Measurements from ENCODE around the gene PCAT7.
A peak's percentile ranks its signal among the peaks of the same experiment; 100 is the strongest.
"Not testable (repeated sequence)": the region's sequence is repeated elsewhere in the genome, so short reads cannot be mapped to it uniquely, and the experiment has no call there.

PCAT7 gene

GRCh38 chr9:94554439-94555331, at the start of gene PCAT7:
PCAT7 (plus strand) TSS chr9:94555083.
- Mint-ChIP-seq H3K4me1 (no peaks in the 10 kb centered on the region), H3K27ac (no peak within 1 kb of the TSS), H3K36me3 (no peaks in the 10 kb centered on the region), H3K9me3 (no peaks in the 10 kb centered on the region), H3K4me3 (no peak within 1 kb of the TSS), H3K27me3 (peaks cover 11% of the 10 kb centered on the region)
- ATAC-seq: peak; percentile 84

- not testable (repeated sequence) for H3K4me3 Mint-ChIP-seq, H3K27ac Mint-ChIP-seq, ATAC-seq, H3K4me1 Mint-ChIP-seq, H3K36me3 Mint-ChIP-seq, H3K9me3 Mint-ChIP-seq
- H3K27me3 Mint-ChIP-seq: peaks cover 64% of the 10 kb centered on the region
Observed at GRCh38 chr9:94506370-94506769, 48.5 kb upstream of the PCAT7 start.

- H3K9me3 Mint-ChIP-seq: no peaks in the 10 kb centered on the region
- H3K4me1 Mint-ChIP-seq: peaks cover 8% of the 10 kb centered on the region
- no peak overlapping the region for H3K4me3 Mint-ChIP-seq
- no peak overlapping the region for H3K27ac Mint-ChIP-seq
- peaks cover 64% of the 10 kb centered on the region for H3K27me3 Mint-ChIP-seq
- no peaks in the 10 kb centered on the region for H3K36me3 Mint-ChIP-seq
- ATAC-seq: no peak
Observed at GRCh38 chr9:94507531-94508258, 47.2 kb upstream of the PCAT7 start.

- H3K36me3 Mint-ChIP-seq: no peaks in the 10 kb centered on the region
- no peak overlapping the region for H3K27ac Mint-ChIP-seq
- peaks cover 31% of the 10 kb centered on the region for H3K27me3 Mint-ChIP-seq
- H3K4me1 Mint-ChIP-seq: peaks cover 8% of the 10 kb centered on the region
- H3K9me3 Mint-ChIP-seq: no peaks in the 10 kb centered on the region
- ATAC-seq: peak; percentile 41
- H3K4me3 Mint-ChIP-seq: no peak overlapping the region
Observed at GRCh38 chr9:94511134-94511954, 43.5 kb upstream of the PCAT7 start.

DNA sequence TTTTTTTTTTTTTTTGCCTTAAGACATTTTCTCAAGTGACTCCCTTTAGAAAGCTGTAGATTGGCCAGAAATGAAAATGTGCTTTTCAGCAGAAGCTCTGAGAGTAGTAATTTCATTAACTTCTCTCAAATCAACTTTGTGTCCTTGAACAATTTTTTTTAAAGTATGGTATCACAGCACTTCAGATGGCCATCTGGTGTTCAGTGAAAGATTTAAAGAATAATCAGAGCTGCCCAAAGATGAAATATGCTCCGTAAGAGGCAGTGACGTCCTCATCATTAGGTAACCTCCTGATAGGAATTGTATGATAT, 43.0 kb upstream of the PCAT7 start:
- H3K4me1 Mint-ChIP-seq: peaks cover 8% of the 10 kb centered on the region
- no peak overlapping the region for H3K27ac Mint-ChIP-seq
- no peaks in the 10 kb centered on the region for H3K36me3 Mint-ChIP-seq
- no peaks in the 10 kb centered on the region for H3K9me3 Mint-ChIP-seq
- no peak overlapping the region for H3K4me3 Mint-ChIP-seq
- peaks cover 28% of the 10 kb centered on the region for H3K27me3 Mint-ChIP-seq
- ATAC-seq: no peak

- Mint-ChIP-seq H3K4me3 (no peak overlapping the region), H3K36me3 (no peaks in the 10 kb centered on the region), H3K27ac (no peak overlapping the region), H3K27me3 (peaks cover 8% of the 10 kb centered on the region), H3K9me3 (no peaks in the 10 kb centered on the region), H3K4me1 (no peaks in the 10 kb centered on the region)
- no peak for ATAC-seq
Observed at GRCh38 chr9:94514722-94515121, 40.2 kb upstream of the PCAT7 start.

DNA sequence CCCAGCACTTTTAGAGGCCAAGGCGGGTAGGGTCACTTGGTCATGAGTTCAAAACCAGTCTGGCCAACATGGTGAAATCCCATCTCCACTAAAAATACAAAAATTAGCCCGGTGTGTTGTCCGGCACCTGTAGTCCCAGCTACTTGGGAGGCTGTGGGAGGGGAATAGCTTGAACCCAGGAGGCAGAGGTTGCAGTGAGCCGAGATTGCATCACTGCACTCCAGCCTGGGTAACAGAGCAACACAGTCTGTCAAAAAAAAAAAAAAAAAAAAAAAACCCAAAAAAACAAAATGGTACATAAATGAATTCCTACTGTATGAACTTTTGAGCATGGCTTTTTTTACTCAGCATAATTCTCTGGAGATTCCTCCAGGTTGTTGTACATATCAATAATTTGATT, 37.6 kb upstream of the PCAT7 start:
- no peak overlapping the region for H3K4me3 Mint-ChIP-seq

GRCh38 chr9:94525396-94526035, 29.4 kb upstream of the PCAT7 start:
- ATAC-seq: no peak
- Mint-ChIP-seq H3K27ac (no peak overlapping the region), H3K4me3 (no peak overlapping the region), H3K9me3 (no peaks in the 10 kb centered on the region), H3K4me1 (no peaks in the 10 kb centered on the region), H3K36me3 (no peaks in the 10 kb centered on the region), H3K27me3 (peaks cover 18% of the 10 kb centered on the region)

More for the DNA sequence above, 37.6 kb upstream of the PCAT7 start:
- Mint-ChIP-seq H3K36me3 (no peaks in the 10 kb centered on the region), H3K27me3 (no peaks in the 10 kb centered on the region), H3K4me1 (no peaks in the 10 kb centered on the region), H3K27ac (no peak overlapping the region), H3K9me3 (no peaks in the 10 kb centered on the region)
- ATAC-seq: no peak

GRCh38 chr9:94526271-94526670, 28.6 kb upstream of the PCAT7 start:
- H3K4me1 Mint-ChIP-seq: no peaks in the 10 kb centered on the region
- H3K36me3 Mint-ChIP-seq: no peaks in the 10 kb centered on the region
- no peak overlapping the region for H3K27ac Mint-ChIP-seq
- H3K4me3 Mint-ChIP-seq: no peak overlapping the region
- no peak for ATAC-seq
- no peaks in the 10 kb centered on the region for H3K9me3 Mint-ChIP-seq
- H3K27me3 Mint-ChIP-seq: peaks cover 18% of the 10 kb centered on the region

GRCh38 chr9:94526951-94527350, 27.9 kb upstream of the PCAT7 start:
- H3K9me3 Mint-ChIP-seq: no peaks in the 10 kb centered on the region
- H3K27ac Mint-ChIP-seq: no peak overlapping the region
- ATAC-seq: no peak
- H3K4me1 Mint-ChIP-seq: no peaks in the 10 kb centered on the region
- H3K27me3 Mint-ChIP-seq: peaks cover 18% of the 10 kb centered on the region
- no peak overlapping the region for H3K4me3 Mint-ChIP-seq
- no peaks in the 10 kb centered on the region for H3K36me3 Mint-ChIP-seq

DNA sequence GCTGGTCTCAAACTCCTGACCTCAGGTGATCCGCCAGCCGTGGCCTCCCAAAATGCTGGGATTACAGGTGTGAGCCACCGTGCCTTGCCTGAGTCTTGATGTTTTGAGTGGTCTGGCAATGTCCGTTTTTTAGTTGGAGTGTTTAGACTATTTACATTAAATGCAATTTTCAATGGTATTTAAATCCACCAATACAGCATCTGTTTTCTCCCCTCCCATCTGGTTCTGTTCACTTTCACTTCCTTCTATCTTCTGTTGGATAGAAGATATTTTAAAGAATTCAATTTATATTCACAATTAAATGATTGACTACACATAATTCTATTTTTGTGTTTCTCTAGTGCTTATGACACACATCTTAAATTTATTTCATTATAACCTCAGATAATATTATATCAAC, 26.0 kb upstream of the PCAT7 start:
- no peak overlapping the region for H3K4me3 Mint-ChIP-seq

GRCh38 chr9:94533155-94533554, 21.7 kb upstream of the PCAT7 start:
- ATAC-seq: no peak
- H3K36me3 Mint-ChIP-seq: no peaks in the 10 kb centered on the region

More for the DNA sequence above, 26.0 kb upstream of the PCAT7 start:
- no peaks in the 10 kb centered on the region for H3K9me3 Mint-ChIP-seq
- no peaks in the 10 kb centered on the region for H3K4me1 Mint-ChIP-seq
- no peaks in the 10 kb centered on the region for H3K36me3 Mint-ChIP-seq
- no peak overlapping the region for H3K27ac Mint-ChIP-seq
- H3K27me3 Mint-ChIP-seq: peaks cover 18% of the 10 kb centered on the region
- ATAC-seq: no peak

DNA sequence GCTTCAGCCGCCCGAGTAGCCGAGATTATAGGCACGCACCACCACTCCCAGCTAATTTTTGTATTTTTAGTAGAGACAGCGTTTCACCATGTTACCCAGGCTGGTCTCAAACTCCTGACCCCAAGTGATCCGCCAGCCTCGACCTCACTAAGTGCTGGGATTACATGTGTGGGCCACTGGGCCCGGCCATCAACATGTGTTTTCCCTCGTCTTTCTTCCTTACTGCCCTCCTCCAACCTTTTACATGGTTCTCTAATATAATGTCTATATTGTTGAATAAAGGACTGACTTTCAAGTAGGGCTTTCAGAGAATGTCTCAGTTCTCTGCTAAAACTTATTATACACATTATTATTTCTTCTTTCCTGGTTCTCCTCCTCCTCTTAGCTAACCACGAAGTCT, 21.3 kb upstream of the PCAT7 start:
- H3K36me3 Mint-ChIP-seq: no peaks in the 10 kb centered on the region
- H3K4me1 Mint-ChIP-seq: no peaks in the 10 kb centered on the region
- H3K27me3 Mint-ChIP-seq: no peaks in the 10 kb centered on the region
- ATAC-seq: no peak
- H3K4me3 Mint-ChIP-seq: no peak overlapping the region
- H3K27ac Mint-ChIP-seq: no peak overlapping the region
- H3K9me3 Mint-ChIP-seq: no peaks in the 10 kb centered on the region

More at GRCh38 chr9:94533155-94533554, 21.7 kb upstream of the PCAT7 start:
- Mint-ChIP-seq H3K9me3 (no peaks in the 10 kb centered on the region), H3K4me1 (no peaks in the 10 kb centered on the region), H3K4me3 (no peak overlapping the region), H3K27me3 (no peaks in the 10 kb centered on the region), H3K27ac (no peak overlapping the region)

GRCh38 chr9:94534901-94535300, 20.0 kb upstream of the PCAT7 start:
- Mint-ChIP-seq H3K36me3 (no peaks in the 10 kb centered on the region), H3K9me3 (no peaks in the 10 kb centered on the region)

GRCh38 chr9:94538908-94539307, 16.0 kb upstream of the PCAT7 start:
- no peaks in the 10 kb centered on the region for H3K4me1 Mint-ChIP-seq
- H3K27me3 Mint-ChIP-seq: peaks cover 24% of the 10 kb centered on the region
- H3K4me3 Mint-ChIP-seq: no peak overlapping the region
- no peak for ATAC-seq
- no peaks in the 10 kb centered on the region for H3K9me3 Mint-ChIP-seq
- no peaks in the 10 kb centered on the region for H3K36me3 Mint-ChIP-seq
- no peak overlapping the region for H3K27ac Mint-ChIP-seq

More at GRCh38 chr9:94534901-94535300, 20.0 kb upstream of the PCAT7 start:
- ATAC-seq: no peak
- no peaks in the 10 kb centered on the region for H3K4me1 Mint-ChIP-seq
- H3K27me3 Mint-ChIP-seq: peaks cover 4% of the 10 kb centered on the region
- H3K4me3 Mint-ChIP-seq: no peak overlapping the region
- no peak overlapping the region for H3K27ac Mint-ChIP-seq
